ENCODE results near the gene ABHD17A. TPM values are rescaled to one million over a fixed set of nuclear protein-coding genes. Genes with fewer than 3 reads are reported as not detected.
A peak's percentile ranks its signal among the peaks of the same experiment; 100 is the strongest.

The ABHD17A gene
- total RNA-seq, 1 experiment from 2014 or later: 68.2 TPM

GRCh38 chr19:1883784-1884183 is 1.5 kb downstream of the ABHD17A start:
- Histone ChIP-seq H4K20me1 (ENCODE audit: insufficient read depth) (no peaks in the 10 kb centered on the region), H3K79me2 (ENCODE audit: insufficient read depth, low read length) (peaks cover 44% of the 10 kb centered on the region), H3K36me3 (ENCODE audit: control insufficient read depth in 1 of 2, insufficient read depth in 2 of 2, low read length in 2 of 2) (no peaks in the 10 kb centered on the region), H3K9me3 (ENCODE audit: control insufficient read depth in 1 of 2, insufficient read depth in 1 of 2, low read depth in 1 of 2, low read length in 2 of 2) (no peaks in the 10 kb centered on the region), H2AFZ (ENCODE audit: low read depth, low read length, poor library complexity, severe bottlenecking) (no peak overlapping the region), H3K4me3 (replicated peaks in 1 of 2; ENCODE audit: low read depth in 1 of 2, low read length in 2 of 2) (peak overlapping the region; percentile 94 to 97), H3K4me2 (ENCODE audit: low read length) (peak overlapping the region; percentile 94), H3K27ac (ENCODE audit: low read depth, low read length) (no peak overlapping the region; the same call in 1 of the 2 replicates), H3K27me3 (ENCODE audit: insufficient read depth, low read length) (no peaks in the 10 kb centered on the region), H3K9me2 (ENCODE audit: insufficient read depth) (no peaks in the 10 kb centered on the region), H3K4me1 (ENCODE audit: control insufficient read depth in 1 of 2, insufficient read depth in 2 of 2, low read length in 2 of 2) (peaks cover 10 to 30% of the 10 kb centered on the region in 2 experiments; a peak in 3 of 4 replicates), H3K9ac (ENCODE audit: low read length) (peak overlapping the region; percentile 94)
- BruUV-seq (replicated peaks): TSS peak; percentile 67
- no peak for TF ChIP-seq ZFX (IDR thresholded peaks at IDR 0.05)
- no peak for TF ChIP-seq TCF7L2 (IDR thresholded peaks at IDR 0.05; ENCODE audit: borderline replicate concordance, extremely low read depth, insufficient read depth, insufficient read length)
- TF ChIP-seq POLR2AphosphoS5 (IDR thresholded peaks at IDR 0.05; ENCODE audit: low read depth, low read length): no peak
- TF ChIP-seq ATF3 (IDR thresholded peaks at IDR 0.05): no peak
- no peak for TF ChIP-seq JUND (IDR thresholded peaks at IDR 0.05)
- TF ChIP-seq CTCF (IDR thresholded peaks at IDR 0.05 in 2 of 3, conservative IDR thresholded peaks at IDR 0.05 in 1 of 3; ENCODE audit: borderline replicate concordance in 1 of 3, insufficient read depth in 1 of 3, low read depth in 2 of 3, low read length in 2 of 3): no peak
- no peak for TF ChIP-seq SIN3A (IDR thresholded peaks at IDR 0.05; ENCODE audit: low read depth)
- TF ChIP-seq POLR2A (IDR thresholded peaks at IDR 0.05; ENCODE audit: borderline replicate concordance, extremely low read depth, insufficient read depth, insufficient read length): no peak
- no peak for TF ChIP-seq ZNF274 (IDR thresholded peaks at IDR 0.05; ENCODE audit: low read depth, low read length)
- TF ChIP-seq CBX3 (IDR thresholded peaks at IDR 0.05; ENCODE audit: low read depth): no peak
- no peak for TF ChIP-seq REST (IDR thresholded peaks at IDR 0.05; ENCODE audit: low read depth)
- TF ChIP-seq EGR1 (IDR thresholded peaks at IDR 0.05; ENCODE audit: low read depth): no peak
- ATAC-seq: no peak
- RAD21 ChIA-PET (ENCODE audit: low non-redundant PET in 1 of 2, low total read pairs in 2 of 2, uncharacterized antibody in 2 of 2, unreplicated experiment in 2 of 2): no interaction called here
- intact Hi-C loops (cut with micrococcal nuclease): no loop called here
- CTCF ChIA-PET: no interaction called here
- DNase-seq (ENCODE audit: low read depth, low spot score): no peak
- POLR2A ChIA-PET: no interaction called here
